Measurements from ENCODE around the gene ITGA6.

DNA sequence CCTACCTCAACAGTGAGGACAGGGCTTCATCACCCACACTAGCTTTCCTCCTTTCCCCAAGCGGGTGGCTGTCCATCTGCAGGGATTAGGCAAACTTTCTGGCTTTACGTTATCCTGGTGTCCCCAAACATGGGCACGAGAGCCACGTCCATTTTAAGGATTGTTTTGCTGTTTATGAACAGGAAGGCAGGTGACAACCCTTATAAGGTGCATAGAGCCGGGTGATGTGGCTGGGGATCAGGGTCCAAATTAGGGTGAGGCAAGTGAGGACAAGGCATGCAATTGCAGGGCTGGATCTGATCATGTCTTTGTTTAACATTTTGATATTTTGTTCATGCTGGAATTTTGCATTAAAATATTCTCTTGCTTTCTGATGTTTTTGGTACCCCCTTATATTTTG, 27.6 kb upstream of the ITGA6 start:
- TF ChIP-seq, protein P1, sequence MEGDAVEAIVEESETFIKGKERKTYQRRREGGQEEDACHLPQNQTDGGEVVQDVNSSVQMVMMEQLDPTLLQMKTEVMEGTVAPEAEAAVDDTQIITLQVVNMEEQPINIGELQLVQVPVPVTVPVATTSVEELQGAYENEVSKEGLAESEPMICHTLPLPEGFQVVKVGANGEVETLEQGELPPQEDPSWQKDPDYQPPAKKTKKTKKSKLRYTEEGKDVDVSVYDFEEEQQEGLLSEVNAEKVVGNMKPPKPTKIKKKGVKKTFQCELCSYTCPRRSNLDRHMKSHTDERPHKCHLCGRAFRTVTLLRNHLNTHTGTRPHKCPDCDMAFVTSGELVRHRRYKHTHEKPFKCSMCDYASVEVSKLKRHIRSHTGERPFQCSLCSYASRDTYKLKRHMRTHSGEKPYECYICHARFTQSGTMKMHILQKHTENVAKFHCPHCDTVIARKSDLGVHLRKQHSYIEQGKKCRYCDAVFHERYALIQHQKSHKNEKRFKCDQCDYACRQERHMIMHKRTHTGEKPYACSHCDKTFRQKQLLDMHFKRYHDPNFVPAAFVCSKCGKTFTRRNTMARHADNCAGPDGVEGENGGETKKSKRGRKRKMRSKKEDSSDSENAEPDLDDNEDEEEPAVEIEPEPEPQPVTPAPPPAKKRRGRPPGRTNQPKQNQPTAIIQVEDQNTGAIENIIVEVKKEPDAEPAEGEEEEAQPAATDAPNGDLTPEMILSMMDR (IDR thresholded peaks at IDR 0.05) = no peak
- no peak for TF ChIP-seq POLR2A (IDR thresholded peaks at IDR 0.05)

All from thyroid gland (tissue), 4 donors.